ENCODE results near the gene FAM219B. TPM values are rescaled to one million over a fixed set of nuclear protein-coding genes. Genes with fewer than 3 reads are reported as not detected.
"Not testable (repeated sequence)": the region's sequence is repeated elsewhere in the genome, so short reads cannot be mapped to it uniquely, and the experiment has no call there.

Gene FAM219B
- total RNA-seq, 2 experiments from 2014 or later = 36.5 to 44.7 TPM

GRCh38 chr15:74933573-74933972, 26.9 kb upstream of the FAM219B start:
- POLR2A ChIA-PET = interaction anchor here (1.2 to 1.4 kb wide), 2 partner anchors 8 to 16 kb away, joined by 3 read pairs; no protein-coding TSS in a partner anchor
- Mint-ChIP-seq H3K27ac (no peak overlapping the region), H3K4me3 (no peak overlapping the region), H3K36me3 (ENCODE audit: low read depth) (peaks cover 34% of the 10 kb centered on the region), H3K27me3 (no peaks in the 10 kb centered on the region), H3K9me3 (no peaks in the 10 kb centered on the region), H3K4me1 (ENCODE audit: low read depth) (peaks cover 24% of the 10 kb centered on the region)
- no peak for TF ChIP-seq CTCF (IDR thresholded peaks at IDR 0.05)
- intact Hi-C loops (cut with micrococcal nuclease) = no loop called here
- CTCF ChIA-PET = interaction anchor here (3.4 kb wide), 1 partner anchor 32 kb away, joined by 23 read pairs; no protein-coding TSS in a partner anchor
- ATAC-seq = no peak
- no peak for DNase-seq

- no peaks in the 10 kb centered on the region for H3K9me3 Mint-ChIP-seq
- TF ChIP-seq CTCF (IDR thresholded peaks at IDR 0.05) = no peak
- peaks cover 10% of the 10 kb centered on the region for H3K4me1 Mint-ChIP-seq (ENCODE audit: low read depth)
- no peak overlapping the region for H3K27ac Mint-ChIP-seq
- ATAC-seq (no peak), DNase-seq (no peak)
- ChIA-PET CTCF (interaction anchor here (0.6 kb wide), 1 partner anchor 22 kb away, joined by 3 read pairs; no protein-coding TSS in a partner anchor), POLR2A (no interaction called here)
- no peak overlapping the region for H3K4me3 Mint-ChIP-seq
- peaks cover 35% of the 10 kb centered on the region for H3K36me3 Mint-ChIP-seq (ENCODE audit: low read depth)
- H3K27me3 Mint-ChIP-seq = no peaks in the 10 kb centered on the region
- intact Hi-C loops (cut with micrococcal nuclease) = no loop called here
Measured at GRCh38 chr15:74928771-74929198, 22.1 kb upstream of the FAM219B start.

GRCh38 chr15:74924525-74924924, 17.9 kb upstream of the FAM219B start:
- Mint-ChIP-seq H3K4me3 (no peak overlapping the region), H3K9me3 (no peaks in the 10 kb centered on the region), H3K27me3 (no peaks in the 10 kb centered on the region), H3K4me1 (ENCODE audit: low read depth) (peaks cover 6% of the 10 kb centered on the region), H3K36me3 (ENCODE audit: low read depth) (peaks cover 42% of the 10 kb centered on the region), H3K27ac (no peak overlapping the region)
- intact Hi-C loops (cut with micrococcal nuclease) = no loop called here
- ChIA-PET CTCF (interaction anchor here (1.3 to 1.5 kb wide), 2 partner anchors 23 to 26 kb away, joined by 4 to 5 read pairs; no protein-coding TSS in a partner anchor), POLR2A (no interaction called here)
- ATAC-seq (no peak), DNase-seq (no peak)
- no peak for TF ChIP-seq CTCF (IDR thresholded peaks at IDR 0.05)

GRCh38 chr15:74920456-74920855, 13.8 kb upstream of the FAM219B start:
- no peak overlapping the region for H3K4me3 Mint-ChIP-seq
- CTCF ChIA-PET = interaction anchor here (0.6 to 3.4 kb wide), 3 partner anchors 18 to 41 kb away, joined by 3 to 23 read pairs (median 9); no protein-coding TSS in a partner anchor
- peaks cover 45% of the 10 kb centered on the region for H3K36me3 Mint-ChIP-seq (ENCODE audit: low read depth)
- H3K27ac Mint-ChIP-seq = no peak overlapping the region
- H3K4me1 Mint-ChIP-seq (ENCODE audit: low read depth) = peaks cover 6% of the 10 kb centered on the region
- H3K27me3 Mint-ChIP-seq = no peaks in the 10 kb centered on the region
- intact Hi-C loops (cut with micrococcal nuclease) = no loop called here
- H3K9me3 Mint-ChIP-seq = no peaks in the 10 kb centered on the region
- no peak for TF ChIP-seq CTCF (IDR thresholded peaks at IDR 0.05)
- no peak for ATAC-seq
- no peak for DNase-seq
- POLR2A ChIA-PET = interaction anchor here (1.1 kb wide), 1 partner anchor 8 kb away, joined by 3 read pairs; no protein-coding TSS in a partner anchor

GRCh38 chr15:74917676-74918075, 11.0 kb upstream of the FAM219B start:
- ATAC-seq (no peak), DNase-seq (no peak)
- intact Hi-C loops (cut with micrococcal nuclease) = no loop called here
- H3K27ac Mint-ChIP-seq = no peak overlapping the region
- no peaks in the 10 kb centered on the region for H3K27me3 Mint-ChIP-seq
- peaks cover 49% of the 10 kb centered on the region for H3K36me3 Mint-ChIP-seq (ENCODE audit: low read depth)
- no peaks in the 10 kb centered on the region for H3K4me1 Mint-ChIP-seq (ENCODE audit: low read depth)
- POLR2A ChIA-PET = interaction anchor here (0.7 to 1.1 kb wide), 3 partner anchors 14 to 97 kb away, joined by 3 to 7 read pairs (median 4); no protein-coding TSS in a partner anchor
- CTCF ChIA-PET = interaction anchor here (2.0 kb wide), 1 partner anchor 16 kb away, joined by 13 read pairs; no protein-coding TSS in a partner anchor
- H3K4me3 Mint-ChIP-seq = no peak overlapping the region
- H3K9me3 Mint-ChIP-seq = no peaks in the 10 kb centered on the region
- TF ChIP-seq CTCF (IDR thresholded peaks at IDR 0.05) = no peak

- ChIA-PET CTCF (interaction anchor here (1.3 kb wide), 1 partner anchor 12 kb away, joined by 3 read pairs; no protein-coding TSS in a partner anchor), POLR2A (interaction anchor here (0.6 to 0.8 kb wide), 2 partner anchors 12 to 253 kb away, joined by 3 read pairs; no protein-coding TSS in a partner anchor)
- H3K27ac Mint-ChIP-seq = not testable (repeated sequence)
Measured at GRCh38 chr15:74913799-74914198, 7.1 kb upstream of the FAM219B start.

More at GRCh38 chr15:74913799-74914198, 7.1 kb upstream of the FAM219B start:
- peaks cover 42% of the 10 kb centered on the region for H3K36me3 Mint-ChIP-seq (ENCODE audit: low read depth)
- H3K4me1 Mint-ChIP-seq (ENCODE audit: low read depth); ATAC-seq; DNase-seq; H3K4me3 Mint-ChIP-seq; intact Hi-C loops (cut with micrococcal nuclease); H3K9me3 Mint-ChIP-seq; H3K27me3 Mint-ChIP-seq: not testable (repeated sequence)
